CD14-positive monocyte (primary cell): ENCODE measurements around the gene MYOM3. TPM values are rescaled to one million over a fixed set of nuclear protein-coding genes. Genes with fewer than 3 reads are reported as not detected.

ENCODE experiments used
- DNase-seq, 3 donors: peaks; one replicate each; pipeline ENCODE4 v3.0.0-alpha.2; 2011 to 2022
- H2AFZ ChIP-seq: 2 replicates; pipeline ENCODE4 v1.6.0; 2012; ENCODE audit warnings: mild to moderate bottlenecking, low read depth, low read length, inconsistent platforms; ENCODE audit not compliant: insufficient read depth, poor library complexity, severe bottlenecking
- H3K27ac ChIP-seq, 2 donors: 1 replicate in 1 of 2; 2 replicates in 1 of 2; pipeline ENCODE4 v1.5.1; 2012 to 2013; ENCODE audit warnings: low read length in 2 of 2, control low read depth in 1 of 2, inconsistent platforms in 1 of 2, low read depth in 1 of 2, mild to moderate bottlenecking in 1 of 2
- H3K27me3 ChIP-seq, 2 donors: one replicate each; pipeline versions ENCODE4 v1.6.0 to v1.6.1; 2011 to 2013; ENCODE audit warnings: low read length in 2 of 2; ENCODE audit not compliant: control insufficient read depth in 2 of 2, insufficient read depth in 2 of 2
- H3K36me3 ChIP-seq, 2 donors: replicated peaks in 1 of 2; 1 replicate in 1 of 2; 2 replicates in 1 of 2; pipeline versions ENCODE4 v1.5.1 to v1.6.1; 2012 to 2013; ENCODE audit warnings: low read length in 2 of 2, control low read depth in 1 of 2, inconsistent platforms in 1 of 2, mild to moderate bottlenecking in 1 of 2; ENCODE audit not compliant: insufficient read depth in 2 of 2, control insufficient read depth in 1 of 2
- H3K4me1 ChIP-seq, 2 donors: 1 replicate in 1 of 2; 2 replicates in 1 of 2; pipeline versions ENCODE4 v1.5.1 to v1.6.1; 2012 to 2013; ENCODE audit warnings: low read length in 2 of 2, control low read depth in 1 of 2, inconsistent platforms in 1 of 2, mild to moderate bottlenecking in 1 of 2, moderate library complexity in 1 of 2; ENCODE audit not compliant: insufficient read depth in 2 of 2, control insufficient read depth in 1 of 2
- H3K4me2 ChIP-seq: replicated peaks from 2 replicates; pipeline ENCODE3; 2012; ENCODE audit warnings: low read length, moderate library complexity, mild to moderate bottlenecking; ENCODE audit not compliant: poor library complexity, severe bottlenecking; ENCODE audit errors: extremely low read depth
- H3K4me3 ChIP-seq, 3 experiments: fragments of 200-600 bp in 1 of 3; sonication (generic) in 1 of 3; replicated peaks in 1 of 3; 1 replicate in 2 of 3; 2 replicates in 1 of 3; pipeline ENCODE4 v1.5.1; 2011 to 2013; ENCODE audit warnings: low read length in 3 of 3, mild to moderate bottlenecking in 3 of 3, control low read depth in 2 of 3, low read depth in 2 of 3, inconsistent platforms in 1 of 3, moderate library complexity in 1 of 3
- H3K79me2 ChIP-seq: 2 replicates; pipeline ENCODE4 v1.6.0; 2012; ENCODE audit warnings: mild to moderate bottlenecking, control low read depth, inconsistent platforms, low read length, moderate library complexity; ENCODE audit not compliant: insufficient read depth
- H3K9ac ChIP-seq: 2 replicates; pipeline ENCODE4 v1.6.0; 2017; ENCODE audit warnings: low read length, mild to moderate bottlenecking; ENCODE audit not compliant: insufficient read depth, poor library complexity, severe bottlenecking
- H3K9me3 ChIP-seq, 2 donors: replicated peaks in 1 of 2; 1 replicate in 1 of 2; 2 replicates in 1 of 2; pipeline versions ENCODE4 v1.5.1 to v1.6.1; 2012 to 2013; ENCODE audit warnings: low read length in 2 of 2, control low read depth in 1 of 2; ENCODE audit not compliant: control insufficient read depth in 1 of 2, insufficient read depth in 1 of 2
- H4K20me1 ChIP-seq: 2 replicates; pipeline ENCODE4 v1.6.0; 2012; ENCODE audit warnings: mild to moderate bottlenecking, low read length, control low read depth, moderate library complexity; ENCODE audit not compliant: insufficient read depth
- H3K27ac Mint-ChIP-seq, 7 donors: one replicate each; pipeline ENCODE4 v1.8.0; 2020; ENCODE audit warnings: mild to moderate bottlenecking in 7 of 7, mixed read lengths in 7 of 7, moderate library complexity in 6 of 7, inconsistent platforms in 2 of 7
- H3K27me3 Mint-ChIP-seq, 3 donors: one replicate each; pipeline ENCODE4 v1.8.0; 2021 to 2022; ENCODE audit warnings: low read depth in 3 of 3, mild to moderate bottlenecking in 3 of 3, mixed read lengths in 3 of 3, moderate library complexity in 3 of 3, inconsistent platforms in 1 of 3
- H3K36me3 Mint-ChIP-seq, 2 donors: one replicate each; pipeline ENCODE4 v1.8.0; 2020; ENCODE audit warnings: mixed read lengths in 2 of 2, inconsistent platforms in 1 of 2, mild to moderate bottlenecking in 1 of 2
- H3K4me1 Mint-ChIP-seq: one replicate; pipeline ENCODE4 v1.8.0; 2020; ENCODE audit warnings: mild to moderate bottlenecking, mixed read lengths
- H3K4me3 Mint-ChIP-seq, 2 donors: one replicate each; pipeline ENCODE4 v1.8.0; 2020; ENCODE audit warnings: mild to moderate bottlenecking in 2 of 2, mixed read lengths in 2 of 2, moderate library complexity in 1 of 2
- H3K9me3 Mint-ChIP-seq, 7 donors: one replicate each; pipeline ENCODE4 v1.8.0; 2020 to 2022; ENCODE audit warnings: mixed read lengths in 7 of 7, mild to moderate bottlenecking in 6 of 7, moderate library complexity in 6 of 7, inconsistent platforms in 2 of 7
- CTCF ChIP-seq: fragments of 200-600 bp; IDR thresholded peaks from one replicate; pipeline ENCODE4 v1.8.0; 2022; ENCODE audit warnings: antibody characterized with exemption, mild to moderate bottlenecking
- WGBS: methylation state at CpG from one replicate; pipeline ENCODE4 v1.1.5; 2013; ENCODE audit warnings: missing lambda C conversion rate; ENCODE audit not compliant: insufficient coverage; 5-methylcytosine and 5-hydroxymethylcytosine counted together
- intact Hi-C, 2 donors: fragments of 100-400 bp; cut with micrococcal nuclease; formaldehyde crosslinking; loops; one replicate each; pipeline versions ENCODE4 v1.15.0 to v1.15.1; 2023
- polyA plus RNA-seq, 3 donors: library from polyadenylated mRNA; depleted of rRNA in 1 of 3; unstranded in 2 of 3; stranded (reverse) in 1 of 3; fragments of 300-500 nt in 2 of 3; fragments of >200 nt in 1 of 3; fragmentation: Illumina TruSeq in 2 of 3; gene quantifications; 1 replicate in 2 of 3; 2 replicates in 1 of 3; pipeline ENCODE4 v1.2.3, GENCODE V29; 2012 to 2021

Gene MYOM3
- polyA plus RNA-seq, 3 donors, result not detected

- H3K27me3 ChIP-seq, result no peaks in the 10 kb centered on the region
- H3K36me3 ChIP-seq, result no peaks in the 10 kb centered on the region
- H3K27me3 Mint-ChIP-seq, result peaks cover 1 to 5% (median 3%) of the 10 kb centered on the region in 3 donors
- intact Hi-C loops, result no loop called here
- no peak overlapping the region for H3K4me3 Mint-ChIP-seq
- peaks cover 16% of the 10 kb centered on the region for H3K4me1 Mint-ChIP-seq
- H3K4me2 ChIP-seq, result no peak overlapping the region
- no peak overlapping the region for H3K27ac ChIP-seq
- H3K9me3 ChIP-seq, result peaks cover 0 to 7% of the 10 kb centered on the region in 2 donors
- no peak for TF ChIP-seq CTCF
- no peak overlapping the region for H2AFZ ChIP-seq
- H3K36me3 Mint-ChIP-seq, result no peaks in the 10 kb centered on the region
- 76% methylated on average over 4 of the region's 7 CpGs for WGBS
- peaks cover 3 to 16% (median 11%) of the 10 kb centered on the region in 7 donors for H3K9me3 Mint-ChIP-seq
- H3K4me1 ChIP-seq, result peaks cover 3 to 12% of the 10 kb centered on the region in 2 donors
- no peak overlapping the region for H3K9ac ChIP-seq
- no peaks in the 10 kb centered on the region for H3K79me2 ChIP-seq
- H3K4me3 ChIP-seq, result no peak overlapping the region
- no peaks in the 10 kb centered on the region for H4K20me1 ChIP-seq
- no peak for DNase-seq
- no peak overlapping the region for H3K27ac Mint-ChIP-seq
Observed at GRCh38 chr1:24065304-24065703, 46.6 kb downstream of the MYOM3 start.

GRCh38 chr1:24062221-24062620, 49.7 kb downstream of the MYOM3 start:
- Histone ChIP-seq H3K79me2 (no peaks in the 10 kb centered on the region), H3K36me3 (no peaks in the 10 kb centered on the region), H3K9ac (no peak overlapping the region), H3K27ac (no peak overlapping the region), H3K4me1 (no peaks in the 10 kb centered on the region), H3K9me3 (peaks cover 0 to 7% of the 10 kb centered on the region in 2 donors), H3K27me3 (no peaks in the 10 kb centered on the region), H2AFZ (no peak overlapping the region), H3K4me3 (no peak overlapping the region), H4K20me1 (no peaks in the 10 kb centered on the region), H3K4me2 (no peak overlapping the region)
- no peak for TF ChIP-seq CTCF
- Mint-ChIP-seq H3K9me3 (peaks cover 3 to 13% (median 11%) of the 10 kb centered on the region in 7 donors), H3K4me3 (no peak overlapping the region), H3K27ac (no peak overlapping the region), H3K36me3 (no peaks in the 10 kb centered on the region), H3K4me1 (peaks cover under 1% of the 10 kb centered on the region), H3K27me3 (peaks cover 2 to 3% (median 2%) of the 10 kb centered on the region in 3 donors)
- DNase-seq, result no peak
- intact Hi-C loops, result no loop called here
- WGBS, result 100% methylated on average over 2 of the region's 2 CpGs
